Measurements from ENCODE around the gene TM7SF2. TPM values are rescaled to one million over a fixed set of nuclear protein-coding genes. Genes with fewer than 3 reads are reported as not detected.

The TM7SF2 gene
- total RNA-seq, 1 experiment from 2014 or later, result 63.8 TPM

DNA sequence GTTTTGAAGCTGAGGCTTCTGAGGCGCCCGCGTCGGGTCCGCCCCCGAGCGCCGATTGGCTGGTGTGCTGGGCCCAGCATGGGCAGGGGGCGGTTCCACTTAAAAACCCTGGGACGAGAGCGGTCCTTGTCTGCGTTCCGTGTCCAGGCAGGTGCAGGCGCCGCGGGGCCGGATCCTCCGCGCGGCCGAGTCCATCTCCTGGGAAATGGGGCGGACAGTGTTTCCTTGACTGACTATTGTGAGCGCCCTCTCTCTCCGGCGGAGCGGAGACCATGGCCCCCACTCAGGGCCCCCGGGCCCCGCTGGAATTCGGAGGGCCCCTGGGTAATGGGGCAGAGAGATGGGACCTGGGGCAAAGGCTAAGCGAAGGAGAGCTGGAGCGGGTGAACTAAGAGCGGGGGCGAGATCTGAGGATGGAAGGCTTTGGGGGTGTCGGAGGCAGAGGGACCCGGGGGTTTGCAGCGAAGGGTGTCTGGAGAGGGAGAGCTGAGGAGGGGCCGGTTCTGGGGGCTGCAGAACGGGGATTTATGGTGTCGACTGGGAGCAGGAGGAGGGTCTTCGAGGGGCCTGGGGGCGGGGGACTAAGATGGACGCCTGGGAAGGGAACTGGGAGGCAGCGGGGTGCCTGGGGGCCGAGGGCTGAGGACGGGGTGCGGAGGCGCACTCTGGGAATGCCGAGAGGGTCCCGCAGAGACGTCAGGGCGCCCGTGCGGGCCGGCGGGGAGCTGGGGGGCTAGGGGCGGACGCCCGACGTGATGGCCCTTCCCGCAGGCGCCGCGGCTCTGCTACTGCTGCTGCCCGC is at the start of gene TM7SF2 (continued):
- TF ChIP-seq, protein P1, sequence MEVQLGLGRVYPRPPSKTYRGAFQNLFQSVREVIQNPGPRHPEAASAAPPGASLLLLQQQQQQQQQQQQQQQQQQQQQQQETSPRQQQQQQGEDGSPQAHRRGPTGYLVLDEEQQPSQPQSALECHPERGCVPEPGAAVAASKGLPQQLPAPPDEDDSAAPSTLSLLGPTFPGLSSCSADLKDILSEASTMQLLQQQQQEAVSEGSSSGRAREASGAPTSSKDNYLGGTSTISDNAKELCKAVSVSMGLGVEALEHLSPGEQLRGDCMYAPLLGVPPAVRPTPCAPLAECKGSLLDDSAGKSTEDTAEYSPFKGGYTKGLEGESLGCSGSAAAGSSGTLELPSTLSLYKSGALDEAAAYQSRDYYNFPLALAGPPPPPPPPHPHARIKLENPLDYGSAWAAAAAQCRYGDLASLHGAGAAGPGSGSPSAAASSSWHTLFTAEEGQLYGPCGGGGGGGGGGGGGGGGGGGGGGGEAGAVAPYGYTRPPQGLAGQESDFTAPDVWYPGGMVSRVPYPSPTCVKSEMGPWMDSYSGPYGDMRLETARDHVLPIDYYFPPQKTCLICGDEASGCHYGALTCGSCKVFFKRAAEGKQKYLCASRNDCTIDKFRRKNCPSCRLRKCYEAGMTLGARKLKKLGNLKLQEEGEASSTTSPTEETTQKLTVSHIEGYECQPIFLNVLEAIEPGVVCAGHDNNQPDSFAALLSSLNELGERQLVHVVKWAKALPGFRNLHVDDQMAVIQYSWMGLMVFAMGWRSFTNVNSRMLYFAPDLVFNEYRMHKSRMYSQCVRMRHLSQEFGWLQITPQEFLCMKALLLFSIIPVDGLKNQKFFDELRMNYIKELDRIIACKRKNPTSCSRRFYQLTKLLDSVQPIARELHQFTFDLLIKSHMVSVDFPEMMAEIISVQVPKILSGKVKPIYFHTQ (CRISPR knock-in tag; IDR thresholded peaks at IDR 0.05), result peak; percentile 73
- TF ChIP-seq ZNF138 (CRISPR knock-in tag; conservative IDR thresholded peaks at IDR 0.05) (no peak), PRRX2 (CRISPR knock-in tag; IDR thresholded peaks at IDR 0.05) (no peak; the same call in none of the 2 replicates), NFE2L1 (CRISPR knock-in tag; IDR thresholded peaks at IDR 0.05) (no peak), TP53 (CRISPR knock-in tag; IDR thresholded peaks at IDR 0.05) (no peak), SMAD4 (CRISPR knock-in tag; IDR thresholded peaks at IDR 0.05) (no peak), FOXK1 (CRISPR knock-in tag; IDR thresholded peaks at IDR 0.05) (peak; percentile 35), TCF7 (CRISPR knock-in tag; IDR thresholded peaks at IDR 0.05; ENCODE audit: low read depth) (peak; percentile 34; the same call in 1 of the 2 replicates), NFYB (CRISPR knock-in tag; conservative IDR thresholded peaks at IDR 0.05; ENCODE audit: low read depth) (peak; percentile 83), HMGA2 (CRISPR knock-in tag; IDR thresholded peaks at IDR 0.05) (0 out of 2 replicates have a peak, but pooled peaks have one; percentile 5), ZNF671 (CRISPR knock-in tag; IDR thresholded peaks at IDR 0.05) (no peak; the same call in 1 of the 2 replicates), SOX15 (CRISPR knock-in tag; IDR thresholded peaks at IDR 0.05) (no peak), TEAD4 (CRISPR knock-in tag; IDR thresholded peaks at IDR 0.05) (no peak; the same call in 1 of the 2 replicates), ZNF416 (CRISPR knock-in tag; IDR thresholded peaks at IDR 0.05) (peak; percentile 44; the same call in 1 of the 2 replicates), ZNF317 (CRISPR knock-in tag; IDR thresholded peaks at IDR 0.05; ENCODE audit: borderline replicate concordance, low read depth) (no peak), NR3C1 (CRISPR knock-in tag; conservative IDR thresholded peaks at IDR 0.05; ENCODE audit: low read depth) (no peak), NFATC4 (CRISPR knock-in tag; IDR thresholded peaks at IDR 0.05) (peak; percentile 80; the same call in 1 of the 2 replicates), TEAD1 (CRISPR knock-in tag; IDR thresholded peaks at IDR 0.05) (0 out of 2 replicates have a peak, but pooled peaks have one; percentile 27)
- TF ChIP-seq, protein P2, sequence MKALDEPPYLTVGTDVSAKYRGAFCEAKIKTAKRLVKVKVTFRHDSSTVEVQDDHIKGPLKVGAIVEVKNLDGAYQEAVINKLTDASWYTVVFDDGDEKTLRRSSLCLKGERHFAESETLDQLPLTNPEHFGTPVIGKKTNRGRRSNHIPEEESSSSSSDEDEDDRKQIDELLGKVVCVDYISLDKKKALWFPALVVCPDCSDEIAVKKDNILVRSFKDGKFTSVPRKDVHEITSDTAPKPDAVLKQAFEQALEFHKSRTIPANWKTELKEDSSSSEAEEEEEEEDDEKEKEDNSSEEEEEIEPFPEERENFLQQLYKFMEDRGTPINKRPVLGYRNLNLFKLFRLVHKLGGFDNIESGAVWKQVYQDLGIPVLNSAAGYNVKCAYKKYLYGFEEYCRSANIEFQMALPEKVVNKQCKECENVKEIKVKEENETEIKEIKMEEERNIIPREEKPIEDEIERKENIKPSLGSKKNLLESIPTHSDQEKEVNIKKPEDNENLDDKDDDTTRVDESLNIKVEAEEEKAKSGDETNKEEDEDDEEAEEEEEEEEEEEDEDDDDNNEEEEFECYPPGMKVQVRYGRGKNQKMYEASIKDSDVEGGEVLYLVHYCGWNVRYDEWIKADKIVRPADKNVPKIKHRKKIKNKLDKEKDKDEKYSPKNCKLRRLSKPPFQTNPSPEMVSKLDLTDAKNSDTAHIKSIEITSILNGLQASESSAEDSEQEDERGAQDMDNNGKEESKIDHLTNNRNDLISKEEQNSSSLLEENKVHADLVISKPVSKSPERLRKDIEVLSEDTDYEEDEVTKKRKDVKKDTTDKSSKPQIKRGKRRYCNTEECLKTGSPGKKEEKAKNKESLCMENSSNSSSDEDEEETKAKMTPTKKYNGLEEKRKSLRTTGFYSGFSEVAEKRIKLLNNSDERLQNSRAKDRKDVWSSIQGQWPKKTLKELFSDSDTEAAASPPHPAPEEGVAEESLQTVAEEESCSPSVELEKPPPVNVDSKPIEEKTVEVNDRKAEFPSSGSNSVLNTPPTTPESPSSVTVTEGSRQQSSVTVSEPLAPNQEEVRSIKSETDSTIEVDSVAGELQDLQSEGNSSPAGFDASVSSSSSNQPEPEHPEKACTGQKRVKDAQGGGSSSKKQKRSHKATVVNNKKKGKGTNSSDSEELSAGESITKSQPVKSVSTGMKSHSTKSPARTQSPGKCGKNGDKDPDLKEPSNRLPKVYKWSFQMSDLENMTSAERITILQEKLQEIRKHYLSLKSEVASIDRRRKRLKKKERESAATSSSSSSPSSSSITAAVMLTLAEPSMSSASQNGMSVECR (CRISPR knock-in tag; IDR thresholded peaks at IDR 0.05; ENCODE audit: borderline replicate concordance), result no peak; the same call in 1 of the 2 replicates
- TF ChIP-seq, protein P3, sequence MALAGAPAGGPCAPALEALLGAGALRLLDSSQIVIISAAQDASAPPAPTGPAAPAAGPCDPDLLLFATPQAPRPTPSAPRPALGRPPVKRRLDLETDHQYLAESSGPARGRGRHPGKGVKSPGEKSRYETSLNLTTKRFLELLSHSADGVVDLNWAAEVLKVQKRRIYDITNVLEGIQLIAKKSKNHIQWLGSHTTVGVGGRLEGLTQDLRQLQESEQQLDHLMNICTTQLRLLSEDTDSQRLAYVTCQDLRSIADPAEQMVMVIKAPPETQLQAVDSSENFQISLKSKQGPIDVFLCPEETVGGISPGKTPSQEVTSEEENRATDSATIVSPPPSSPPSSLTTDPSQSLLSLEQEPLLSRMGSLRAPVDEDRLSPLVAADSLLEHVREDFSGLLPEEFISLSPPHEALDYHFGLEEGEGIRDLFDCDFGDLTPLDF (CRISPR knock-in tag; IDR thresholded peaks at IDR 0.05), result no peak
- TF ChIP-seq, protein P4, sequence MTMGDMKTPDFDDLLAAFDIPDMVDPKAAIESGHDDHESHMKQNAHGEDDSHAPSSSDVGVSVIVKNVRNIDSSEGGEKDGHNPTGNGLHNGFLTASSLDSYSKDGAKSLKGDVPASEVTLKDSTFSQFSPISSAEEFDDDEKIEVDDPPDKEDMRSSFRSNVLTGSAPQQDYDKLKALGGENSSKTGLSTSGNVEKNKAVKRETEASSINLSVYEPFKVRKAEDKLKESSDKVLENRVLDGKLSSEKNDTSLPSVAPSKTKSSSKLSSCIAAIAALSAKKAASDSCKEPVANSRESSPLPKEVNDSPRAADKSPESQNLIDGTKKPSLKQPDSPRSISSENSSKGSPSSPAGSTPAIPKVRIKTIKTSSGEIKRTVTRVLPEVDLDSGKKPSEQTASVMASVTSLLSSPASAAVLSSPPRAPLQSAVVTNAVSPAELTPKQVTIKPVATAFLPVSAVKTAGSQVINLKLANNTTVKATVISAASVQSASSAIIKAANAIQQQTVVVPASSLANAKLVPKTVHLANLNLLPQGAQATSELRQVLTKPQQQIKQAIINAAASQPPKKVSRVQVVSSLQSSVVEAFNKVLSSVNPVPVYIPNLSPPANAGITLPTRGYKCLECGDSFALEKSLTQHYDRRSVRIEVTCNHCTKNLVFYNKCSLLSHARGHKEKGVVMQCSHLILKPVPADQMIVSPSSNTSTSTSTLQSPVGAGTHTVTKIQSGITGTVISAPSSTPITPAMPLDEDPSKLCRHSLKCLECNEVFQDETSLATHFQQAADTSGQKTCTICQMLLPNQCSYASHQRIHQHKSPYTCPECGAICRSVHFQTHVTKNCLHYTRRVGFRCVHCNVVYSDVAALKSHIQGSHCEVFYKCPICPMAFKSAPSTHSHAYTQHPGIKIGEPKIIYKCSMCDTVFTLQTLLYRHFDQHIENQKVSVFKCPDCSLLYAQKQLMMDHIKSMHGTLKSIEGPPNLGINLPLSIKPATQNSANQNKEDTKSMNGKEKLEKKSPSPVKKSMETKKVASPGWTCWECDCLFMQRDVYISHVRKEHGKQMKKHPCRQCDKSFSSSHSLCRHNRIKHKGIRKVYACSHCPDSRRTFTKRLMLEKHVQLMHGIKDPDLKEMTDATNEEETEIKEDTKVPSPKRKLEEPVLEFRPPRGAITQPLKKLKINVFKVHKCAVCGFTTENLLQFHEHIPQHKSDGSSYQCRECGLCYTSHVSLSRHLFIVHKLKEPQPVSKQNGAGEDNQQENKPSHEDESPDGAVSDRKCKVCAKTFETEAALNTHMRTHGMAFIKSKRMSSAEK (CRISPR knock-in tag; IDR thresholded peaks at IDR 0.05; ENCODE audit: borderline replicate concordance), result peak; percentile 7; the same call in 1 of the 2 replicates
- TF ChIP-seq, protein P5, sequence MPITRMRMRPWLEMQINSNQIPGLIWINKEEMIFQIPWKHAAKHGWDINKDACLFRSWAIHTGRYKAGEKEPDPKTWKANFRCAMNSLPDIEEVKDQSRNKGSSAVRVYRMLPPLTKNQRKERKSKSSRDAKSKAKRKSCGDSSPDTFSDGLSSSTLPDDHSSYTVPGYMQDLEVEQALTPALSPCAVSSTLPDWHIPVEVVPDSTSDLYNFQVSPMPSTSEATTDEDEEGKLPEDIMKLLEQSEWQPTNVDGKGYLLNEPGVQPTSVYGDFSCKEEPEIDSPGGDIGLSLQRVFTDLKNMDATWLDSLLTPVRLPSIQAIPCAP (CRISPR knock-in tag; IDR thresholded peaks at IDR 0.05), result no peak
- TF ChIP-seq, protein P6, sequence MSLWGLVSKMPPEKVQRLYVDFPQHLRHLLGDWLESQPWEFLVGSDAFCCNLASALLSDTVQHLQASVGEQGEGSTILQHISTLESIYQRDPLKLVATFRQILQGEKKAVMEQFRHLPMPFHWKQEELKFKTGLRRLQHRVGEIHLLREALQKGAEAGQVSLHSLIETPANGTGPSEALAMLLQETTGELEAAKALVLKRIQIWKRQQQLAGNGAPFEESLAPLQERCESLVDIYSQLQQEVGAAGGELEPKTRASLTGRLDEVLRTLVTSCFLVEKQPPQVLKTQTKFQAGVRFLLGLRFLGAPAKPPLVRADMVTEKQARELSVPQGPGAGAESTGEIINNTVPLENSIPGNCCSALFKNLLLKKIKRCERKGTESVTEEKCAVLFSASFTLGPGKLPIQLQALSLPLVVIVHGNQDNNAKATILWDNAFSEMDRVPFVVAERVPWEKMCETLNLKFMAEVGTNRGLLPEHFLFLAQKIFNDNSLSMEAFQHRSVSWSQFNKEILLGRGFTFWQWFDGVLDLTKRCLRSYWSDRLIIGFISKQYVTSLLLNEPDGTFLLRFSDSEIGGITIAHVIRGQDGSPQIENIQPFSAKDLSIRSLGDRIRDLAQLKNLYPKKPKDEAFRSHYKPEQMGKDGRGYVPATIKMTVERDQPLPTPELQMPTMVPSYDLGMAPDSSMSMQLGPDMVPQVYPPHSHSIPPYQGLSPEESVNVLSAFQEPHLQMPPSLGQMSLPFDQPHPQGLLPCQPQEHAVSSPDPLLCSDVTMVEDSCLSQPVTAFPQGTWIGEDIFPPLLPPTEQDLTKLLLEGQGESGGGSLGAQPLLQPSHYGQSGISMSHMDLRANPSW (CRISPR knock-in tag; conservative IDR thresholded peaks at IDR 0.05; ENCODE audit: low read depth), result no peak
